Limb (tissue), 2 donors: ENCODE results near the gene ADRM1.

Experiments
- DNase-seq, 2 donors: peaks; one replicate each; pipeline ENCODE4 v3.0.0-alpha.2; 2016; ENCODE audit errors: extremely low spot score in 2 of 2

ADRM1 gene

GRCh38 chr20:62297449-62298227, 5.2 kb upstream of the ADRM1 start:
- DNase-seq: no peak

DNA sequence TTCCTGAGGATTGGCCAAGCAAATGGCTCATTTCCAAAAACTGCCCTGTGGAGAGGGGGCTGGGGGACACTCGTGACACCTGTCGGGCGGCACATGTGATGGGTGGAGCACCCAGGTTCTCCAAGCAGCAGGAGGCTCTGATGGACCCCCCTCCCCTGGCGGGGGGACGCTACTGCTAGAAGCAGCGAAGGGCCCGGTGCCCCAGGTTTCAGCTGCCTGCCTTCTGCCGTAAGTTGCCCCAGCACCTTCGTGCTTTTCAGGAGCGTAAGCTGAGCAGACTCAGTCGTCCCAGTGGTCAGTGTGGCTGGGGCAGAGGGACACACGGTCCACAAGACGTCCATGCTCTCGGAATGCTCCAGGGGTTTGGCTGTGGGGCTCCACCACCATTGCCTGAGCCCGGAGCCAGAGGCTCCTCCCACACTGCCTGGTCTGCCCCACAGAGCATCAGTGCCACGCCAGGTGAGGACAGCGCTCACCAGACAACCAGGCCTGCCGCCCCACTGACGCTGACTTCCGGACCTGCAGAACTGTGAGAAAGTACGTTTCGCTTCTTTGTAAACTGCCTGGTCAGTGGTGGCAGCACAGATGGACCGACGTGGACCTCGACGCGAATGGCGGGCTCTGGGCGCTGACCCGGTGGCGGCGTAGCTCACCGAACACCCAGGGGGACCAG, 4.1 kb upstream of the ADRM1 start:
- DNase-seq: no peak

- DNase-seq: no peak
Observed at GRCh38 chr20:62299666-62300236, 3.0 kb upstream of the ADRM1 start.

DNA sequence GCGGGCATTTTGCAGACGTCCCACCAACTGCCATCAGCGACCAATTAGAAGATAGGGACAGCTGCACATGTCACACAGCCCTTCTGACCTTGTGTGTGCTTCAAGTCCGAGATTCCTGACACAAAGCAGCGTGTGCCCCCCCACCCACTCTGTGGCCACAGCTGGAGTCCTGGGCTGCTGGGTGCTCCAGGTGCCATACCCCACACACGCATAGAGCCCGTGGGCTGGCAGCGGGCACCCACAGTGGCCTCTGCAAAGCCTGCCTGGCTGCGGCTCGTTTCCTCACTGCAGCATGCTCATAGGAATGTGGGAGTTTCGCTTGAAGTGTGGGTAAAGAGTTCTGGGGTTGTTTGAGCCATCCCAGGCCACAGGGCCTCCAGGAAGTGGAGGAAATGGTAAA, 2.5 kb upstream of the ADRM1 start:
- DNase-seq: no peak

- DNase-seq: no peak
Observed at GRCh38 chr20:62301111-62301668, 1.6 kb upstream of the ADRM1 start.

- peak; percentile 87 to 89 for DNase-seq
Observed at GRCh38 chr20:62301773-62302340, 940 bp upstream of the ADRM1 start.

- DNase-seq: no peak
Observed at GRCh38 chr20:62303062-62303339, 204 bp downstream of the ADRM1 start.

DNA sequence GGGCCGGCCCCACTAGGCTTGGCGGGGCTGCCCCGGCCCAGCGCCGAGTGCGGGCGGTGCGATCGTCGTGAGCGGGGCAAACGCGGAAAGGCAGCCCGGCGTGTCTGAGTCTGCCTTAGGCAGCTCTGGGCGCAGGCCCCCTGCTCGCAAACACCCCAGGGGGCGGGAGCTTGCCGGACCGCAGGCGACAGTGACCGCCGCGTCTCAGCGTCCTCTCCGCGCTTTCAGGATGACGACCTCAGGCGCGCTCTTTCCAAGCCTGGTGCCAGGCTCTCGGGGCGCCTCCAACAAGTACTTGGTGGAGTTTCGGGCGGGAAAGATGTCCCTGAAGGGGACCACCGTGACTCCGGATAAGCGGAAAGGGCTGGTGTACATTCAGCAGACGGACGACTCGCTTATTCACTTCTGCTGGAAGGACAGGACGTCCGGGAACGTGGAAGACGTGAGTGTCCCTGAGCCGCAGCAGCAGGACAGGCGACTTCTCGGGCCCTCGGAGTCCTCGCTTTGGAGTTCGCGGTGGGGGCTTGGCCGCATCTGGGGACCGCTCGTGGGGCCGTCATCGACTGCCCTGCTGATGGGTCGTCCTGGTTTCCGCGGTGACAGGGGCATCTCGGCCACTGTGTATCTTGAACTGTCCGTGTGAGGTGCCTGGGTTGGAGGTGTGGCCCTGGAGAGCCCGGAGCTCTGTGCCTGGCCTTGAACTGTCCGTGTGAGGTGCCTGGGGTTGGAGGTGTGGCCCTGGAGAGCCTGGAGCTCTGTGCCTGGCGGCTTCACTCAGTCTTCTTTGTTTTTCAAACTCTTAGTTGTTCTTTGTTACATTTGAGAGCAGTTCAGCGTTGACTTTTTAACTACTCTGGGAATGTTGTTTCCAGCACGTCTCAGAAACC, 786 bp downstream of the ADRM1 start:
- peak in 1 of 2 donors; percentile 1 for DNase-seq

DNA sequence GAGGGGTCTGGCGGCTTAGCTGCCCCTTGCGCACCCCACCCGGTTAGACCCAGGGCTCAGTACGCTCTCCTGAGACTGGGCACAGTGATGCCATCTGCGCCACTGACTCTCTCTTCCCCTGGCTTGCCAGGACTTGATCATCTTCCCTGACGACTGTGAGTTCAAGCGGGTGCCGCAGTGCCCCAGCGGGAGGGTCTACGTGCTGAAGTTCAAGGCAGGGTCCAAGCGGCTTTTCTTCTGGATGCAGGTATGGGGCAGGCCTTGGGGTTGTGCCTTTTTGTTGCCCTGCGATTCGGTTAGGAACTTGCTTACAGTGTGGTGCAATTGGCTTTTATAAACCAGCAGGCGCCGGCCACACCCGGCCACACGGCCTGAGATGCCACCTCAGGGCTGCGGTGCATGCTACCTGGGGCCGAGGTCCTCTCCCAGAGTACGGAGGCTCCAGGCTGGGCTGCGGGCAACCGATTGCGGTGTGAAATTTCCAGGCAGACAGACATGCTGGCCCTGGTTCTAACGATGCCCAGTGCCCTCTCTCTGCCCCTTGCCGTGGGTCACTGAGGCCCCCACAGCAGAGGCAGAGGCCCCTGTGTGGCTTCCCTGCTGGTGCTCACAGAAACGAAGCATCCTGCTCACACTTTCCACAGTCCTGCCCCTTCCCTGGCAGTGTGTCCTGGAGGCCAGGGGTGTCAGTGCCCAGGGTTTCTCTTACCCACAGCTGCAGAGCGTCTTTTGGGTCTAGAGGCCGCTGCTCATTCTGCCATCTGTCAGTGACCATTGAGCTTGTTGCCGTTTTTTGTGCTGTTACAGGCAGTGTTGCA, 1.7 kb downstream of the ADRM1 start:
- DNase-seq: no peak

GRCh38 chr20:62305149-62305764, 2.5 kb downstream of the ADRM1 start:
- DNase-seq: no peak

DNA sequence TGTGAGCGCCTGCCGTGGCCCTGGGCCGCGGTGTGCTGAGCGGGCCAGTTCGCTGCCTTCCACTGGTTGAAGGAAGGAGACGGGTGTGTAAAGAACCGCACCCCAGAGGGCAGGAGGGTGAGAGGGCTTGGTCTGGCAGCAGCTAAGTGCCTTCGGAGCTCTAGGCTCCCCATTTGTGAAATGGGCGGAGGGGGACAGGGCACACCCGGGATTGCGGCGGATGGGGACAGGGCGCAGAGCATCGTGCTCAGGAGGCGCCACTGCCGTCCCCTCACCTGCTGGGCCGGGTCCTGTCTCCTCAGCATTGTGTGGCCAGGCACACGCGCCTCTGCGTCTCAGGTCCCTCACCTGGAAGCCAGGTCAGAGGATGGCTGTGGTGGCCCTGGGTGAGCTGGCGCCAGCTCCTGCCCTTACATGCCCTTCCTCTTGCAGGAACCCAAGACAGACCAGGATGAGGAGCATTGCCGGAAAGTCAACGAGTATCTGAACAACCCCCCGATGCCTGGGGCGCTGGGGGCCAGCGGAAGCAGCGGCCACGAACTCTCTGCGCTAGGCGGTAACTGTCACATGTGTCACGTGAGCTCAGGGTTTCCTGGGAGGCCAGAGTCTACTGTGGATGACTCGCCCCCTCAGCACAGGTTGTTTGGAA, 3.1 kb downstream of the ADRM1 start:
- no peak for DNase-seq

DNA sequence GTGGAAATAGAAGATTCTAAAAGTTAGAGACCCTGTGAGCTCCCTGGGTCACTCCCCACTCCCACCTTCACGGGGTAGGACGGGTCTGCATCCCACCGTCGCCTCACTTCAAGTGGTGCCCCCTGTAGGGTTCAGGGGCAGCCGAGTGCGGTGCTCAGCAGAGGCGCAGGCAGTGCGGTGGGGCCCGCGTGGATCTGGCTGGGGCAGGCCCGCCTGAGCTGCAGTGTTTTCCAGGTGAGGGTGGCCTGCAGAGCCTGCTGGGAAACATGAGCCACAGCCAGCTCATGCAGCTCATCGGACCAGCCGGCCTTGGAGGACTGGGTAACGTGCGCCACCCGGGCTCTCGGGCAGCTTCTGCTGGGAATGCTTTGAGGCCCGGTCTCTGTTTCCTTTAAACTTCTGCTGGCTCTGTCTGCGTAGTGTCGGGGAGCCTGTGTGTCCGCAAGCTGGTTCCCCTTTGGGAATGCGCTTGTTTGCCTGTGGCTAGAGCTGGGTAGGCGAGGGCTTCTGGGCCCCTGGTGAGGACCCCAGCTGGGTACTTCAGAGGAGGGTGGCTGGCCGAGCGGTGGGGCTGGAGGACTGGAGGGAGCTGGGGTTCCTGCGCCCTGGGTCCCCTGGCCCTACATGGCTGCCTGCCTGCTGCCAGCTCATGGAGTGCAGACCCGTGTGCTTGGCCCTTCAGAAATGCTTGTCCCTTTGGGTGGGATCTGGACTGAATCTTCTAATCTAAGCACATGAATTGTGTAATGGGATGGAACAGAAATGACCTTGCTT, 3.8 kb downstream of the ADRM1 start:
- no peak for DNase-seq

GRCh38 chr20:62307226-62308101, 4.7 kb downstream of the ADRM1 start:
- no peak for DNase-seq

DNA sequence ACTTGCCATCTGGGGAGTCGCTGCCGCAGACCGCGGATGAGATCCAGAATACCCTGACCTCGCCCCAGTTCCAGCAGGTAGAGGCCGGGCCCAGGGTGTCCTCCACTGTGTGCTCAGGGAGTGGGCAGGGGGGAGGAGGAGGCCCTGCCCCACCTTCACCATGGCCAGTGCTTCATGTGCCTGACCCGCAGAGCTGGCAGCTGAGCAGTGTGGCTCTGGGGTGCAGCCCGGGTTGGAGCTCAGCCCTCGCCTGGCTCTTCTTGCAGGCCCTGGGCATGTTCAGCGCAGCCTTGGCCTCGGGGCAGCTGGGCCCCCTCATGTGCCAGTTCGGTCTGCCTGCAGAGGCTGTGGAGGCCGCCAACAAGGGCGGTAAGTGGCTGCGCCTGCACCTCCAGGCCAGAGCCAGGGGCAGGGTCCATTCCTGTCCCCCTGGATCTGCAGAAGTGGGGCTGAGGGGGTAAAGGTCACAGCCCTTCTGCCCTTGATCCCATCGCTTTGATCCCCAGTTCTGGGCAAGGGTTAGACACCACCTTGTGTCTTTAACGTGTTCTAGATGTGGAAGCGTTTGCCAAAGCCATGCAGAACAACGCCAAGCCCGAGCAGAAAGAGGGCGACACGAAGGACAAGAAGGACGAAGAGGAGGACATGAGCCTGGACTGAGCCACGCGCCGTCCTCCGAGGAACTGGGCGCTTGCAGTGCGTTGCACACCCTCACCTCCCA, 5.5 kb downstream of the ADRM1 start:
- DNase-seq: no peak

- no peak for DNase-seq
Observed at GRCh38 chr20:62309198-62309944, 6.6 kb downstream of the ADRM1 start.
